NT2/D1 (cell line): Measurements from ENCODE around the gene TMEM164.

Experiments used
- YY1 ChIP-seq: IDR thresholded peaks from 2 replicates; pipeline ENCODE4 v1.6.1; 2011; ENCODE audit not compliant: insufficient read length, insufficient read depth
- ZNF274 ChIP-seq: IDR thresholded peaks from 2 replicates; pipeline ENCODE4 v1.6.1; 2011; ENCODE audit warnings: mild to moderate bottlenecking, low read depth, low read length

DNA sequence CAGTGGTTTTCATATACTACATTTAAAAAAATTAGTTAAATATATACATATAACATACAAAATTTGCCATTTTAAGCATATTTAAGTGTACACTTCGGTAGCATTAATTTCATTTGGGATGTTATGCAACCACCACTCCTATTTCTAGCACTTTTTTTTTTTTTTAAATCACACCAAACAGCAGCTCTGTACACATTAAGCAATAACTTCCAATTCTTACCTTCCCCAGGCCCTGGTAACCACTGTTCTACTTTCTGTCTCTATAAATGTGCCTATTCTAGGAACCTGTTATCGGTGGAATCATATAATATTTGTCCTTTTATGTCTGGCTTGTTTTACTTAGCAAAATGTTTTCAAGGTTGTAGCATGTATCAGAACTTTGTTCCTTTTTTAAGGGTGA lies 39.1 kb downstream of the TMEM164 start:
- TF ChIP-seq YY1 (no peak), ZNF274 (no peak)
